Astrocyte (in vitro differentiated cells and primary cell): ENCODE measurements around the gene SUSD4. TPM values are rescaled to one million over a fixed set of nuclear protein-coding genes. Genes with fewer than 3 reads are reported as not detected.
"Not testable (repeated sequence)": the region's sequence is repeated elsewhere in the genome, so short reads cannot be mapped to it uniquely, and the experiment has no call there.

Experiments
- DNase-seq: peaks from one replicate; pipeline ENCODE4 v3.0.0-alpha.2; 2010; ENCODE audit warnings: low read depth
- FAIRE-seq: peaks from 2 replicates; lab custom pipeline; 2011; peaks lifted over from hg19 to GRCh38; lab: Jason Lieb, UNC
- H2AFZ ChIP-seq: 2 replicates; pipeline ENCODE4 v1.6.0; 2012; ENCODE audit warnings: low read depth, low read length, inconsistent platforms
- H3K27ac ChIP-seq: 2 replicates; pipeline ENCODE4 v1.5.1; 2011; ENCODE audit warnings: low read depth, low read length, inconsistent platforms
- H3K27me3 ChIP-seq: 2 replicates; pipeline ENCODE4 v1.6.0; 2011; ENCODE audit warnings: low read length, inconsistent platforms; ENCODE audit not compliant: insufficient read depth
- H3K36me3 ChIP-seq: 2 replicates; pipeline ENCODE4 v1.5.1; 2011; ENCODE audit warnings: low read length, inconsistent platforms; ENCODE audit not compliant: insufficient read depth
- H3K4me1 ChIP-seq: 2 replicates; pipeline ENCODE4 v1.5.1; 2011; ENCODE audit warnings: low read length, inconsistent platforms; ENCODE audit not compliant: insufficient read depth
- H3K4me2 ChIP-seq: 2 replicates; pipeline ENCODE4 v1.6.0; 2012; ENCODE audit warnings: low read length, inconsistent platforms
- H3K4me3 ChIP-seq: 2 replicates; pipeline ENCODE4 v1.5.1; 2011; ENCODE audit warnings: low read depth, mild to moderate bottlenecking, low read length, inconsistent platforms; ENCODE audit not compliant: insufficient read depth
- H3K79me2 ChIP-seq: 2 replicates; pipeline ENCODE4 v1.6.0; 2012; ENCODE audit warnings: mild to moderate bottlenecking, low read length, inconsistent platforms; ENCODE audit not compliant: insufficient read depth
- H3K9ac ChIP-seq: 2 replicates; pipeline ENCODE4 v1.6.0; 2012; ENCODE audit warnings: mild to moderate bottlenecking, low read length, inconsistent platforms
- H3K9me3 ChIP-seq: 2 replicates; pipeline ENCODE4 v1.5.1; 2012; ENCODE audit warnings: low read depth, mild to moderate bottlenecking, low read length, inconsistent platforms; ENCODE audit not compliant: insufficient read depth
- H4K20me1 ChIP-seq: 2 replicates; pipeline ENCODE4 v1.6.0; 2012; ENCODE audit warnings: low read length, inconsistent platforms; ENCODE audit not compliant: insufficient read depth
- H3K27ac Mint-ChIP-seq: one replicate; pipeline ENCODE4 v1.8.0; 2021; ENCODE audit warnings: mild to moderate bottlenecking, mixed read lengths; ENCODE audit not compliant: unreplicated experiment
- H3K27me3 Mint-ChIP-seq: one replicate; pipeline ENCODE4 v1.8.0; 2021; ENCODE audit warnings: low read depth, mixed read lengths; ENCODE audit not compliant: unreplicated experiment
- H3K36me3 Mint-ChIP-seq: one replicate; pipeline ENCODE4 v1.8.0; 2021; ENCODE audit warnings: low read depth, mixed read lengths; ENCODE audit not compliant: unreplicated experiment
- H3K4me1 Mint-ChIP-seq: one replicate; pipeline ENCODE4 v1.8.0; 2021; ENCODE audit warnings: low read depth, mixed read lengths; ENCODE audit not compliant: unreplicated experiment
- H3K4me3 Mint-ChIP-seq: one replicate; pipeline ENCODE4 v1.8.0; 2021; ENCODE audit warnings: mild to moderate bottlenecking, moderate library complexity, mixed read lengths; ENCODE audit not compliant: unreplicated experiment
- H3K9me3 Mint-ChIP-seq: one replicate; pipeline ENCODE4 v1.8.0; 2021; ENCODE audit warnings: mild to moderate bottlenecking, mixed read lengths; ENCODE audit not compliant: unreplicated experiment
- CTCF ChIP-seq: IDR thresholded peaks from 2 replicates; pipeline ENCODE4 v1.5.1; 2011; ENCODE audit warnings: low read depth, mild to moderate bottlenecking, inconsistent platforms, low read length, moderate library complexity; ENCODE audit not compliant: insufficient read depth
- EZH2 ChIP-seq: IDR thresholded peaks from 2 replicates; pipeline ENCODE4 v1.6.1; 2012; ENCODE audit warnings: mild to moderate bottlenecking, low read length, inconsistent platforms; ENCODE audit not compliant: insufficient read depth
- total RNA-seq: library from RNA; stranded (reverse); gene quantifications from 2 replicates; pipeline ENCODE4 v1.2.1, GENCODE V29; 2021

SUSD4 gene
- total RNA-seq, 1 donor from 2014 or later, result 9.2 TPM

GRCh38 chr1:223288826-223289225 is 75.2 kb downstream of the SUSD4 start:
- no peaks in the 10 kb centered on the region for H3K4me1 ChIP-seq
- H4K20me1 ChIP-seq, result no peaks in the 10 kb centered on the region
- Mint-ChIP-seq H3K36me3 (peaks cover 18% of the 10 kb centered on the region), H3K4me1 (no peaks in the 10 kb centered on the region), H3K9me3 (no peaks in the 10 kb centered on the region), H3K4me3 (no peak overlapping the region), H3K27ac (no peak overlapping the region), H3K27me3 (peaks cover 16% of the 10 kb centered on the region)
- H2AFZ ChIP-seq, result no peak overlapping the region
- H3K79me2 ChIP-seq, result no peaks in the 10 kb centered on the region
- peaks cover 2% of the 10 kb centered on the region for H3K9me3 ChIP-seq
- H3K36me3 ChIP-seq, result no peaks in the 10 kb centered on the region
- peaks cover 13% of the 10 kb centered on the region for H3K27me3 ChIP-seq
- no peak overlapping the region for H3K9ac ChIP-seq
- no peak overlapping the region for H3K27ac ChIP-seq
- DNase-seq, result no peak
- no peak for TF ChIP-seq EZH2
- TF ChIP-seq CTCF, result no peak
- H3K4me2 ChIP-seq, result no peak overlapping the region
- H3K4me3 ChIP-seq, result no peak overlapping the region
- FAIRE-seq, result no peak

- H3K79me2 ChIP-seq, result no peaks in the 10 kb centered on the region
- no peak overlapping the region for H3K9ac ChIP-seq
- H3K4me1 ChIP-seq, result no peaks in the 10 kb centered on the region
- Mint-ChIP-seq H3K4me3 (no peak overlapping the region), H3K36me3 (peaks cover 11% of the 10 kb centered on the region), H3K27ac (no peak overlapping the region), H3K9me3 (peaks cover 3% of the 10 kb centered on the region), H3K4me1 (no peaks in the 10 kb centered on the region), H3K27me3 (peaks cover 2% of the 10 kb centered on the region)
- no peak overlapping the region for H2AFZ ChIP-seq
- no peak overlapping the region for H3K4me3 ChIP-seq
- no peak for FAIRE-seq
- TF ChIP-seq CTCF (no peak), EZH2 (no peak)
- no peak overlapping the region for H3K27ac ChIP-seq
- H3K27me3 ChIP-seq, result peaks cover 5% of the 10 kb centered on the region
- no peak for DNase-seq
- no peaks in the 10 kb centered on the region for H4K20me1 ChIP-seq
- H3K9me3 ChIP-seq, result peaks cover 2% of the 10 kb centered on the region
- H3K36me3 ChIP-seq, result no peaks in the 10 kb centered on the region
- H3K4me2 ChIP-seq, result no peak overlapping the region
Observed at GRCh38 chr1:223285452-223285851, 78.5 kb downstream of the SUSD4 start.

GRCh38 chr1:223283697-223284096 is 80.3 kb downstream of the SUSD4 start:
- not testable (repeated sequence) for H3K4me3 Mint-ChIP-seq, H3K27ac Mint-ChIP-seq, H3K27me3 Mint-ChIP-seq, H2AFZ ChIP-seq, H3K27me3 ChIP-seq, H3K4me3 ChIP-seq, H3K27ac ChIP-seq, DNase-seq, H3K79me2 ChIP-seq, FAIRE-seq, H4K20me1 ChIP-seq, H3K4me1 Mint-ChIP-seq, H3K9me3 ChIP-seq, H3K4me1 ChIP-seq, H3K36me3 ChIP-seq, H3K9ac ChIP-seq, H3K4me2 ChIP-seq
- Mint-ChIP-seq H3K9me3 (peaks cover 14% of the 10 kb centered on the region), H3K36me3 (peaks cover 11% of the 10 kb centered on the region)

- not testable (repeated sequence) for H3K4me1 Mint-ChIP-seq, H3K79me2 ChIP-seq, H3K4me3 Mint-ChIP-seq, H3K36me3 Mint-ChIP-seq, H3K27ac Mint-ChIP-seq, H3K36me3 ChIP-seq, H3K9me3 ChIP-seq, H3K4me1 ChIP-seq, H3K27ac ChIP-seq, FAIRE-seq, H3K27me3 Mint-ChIP-seq, H3K4me3 ChIP-seq, H3K9ac ChIP-seq, DNase-seq, H4K20me1 ChIP-seq, H2AFZ ChIP-seq, H3K27me3 ChIP-seq, H3K4me2 ChIP-seq
- peaks cover 19% of the 10 kb centered on the region for H3K9me3 Mint-ChIP-seq
Observed at GRCh38 chr1:223278311-223278710, 85.7 kb downstream of the SUSD4 start.
